Esophagus (tissue), 2 donors: ENCODE measurements around the gene RNF31. TPM values are rescaled to one million over a fixed set of nuclear protein-coding genes. Genes with fewer than 3 reads are reported as not detected.
A peak's percentile ranks its signal among the peaks of the same experiment; 100 is the strongest.

Experiments
- H3K27ac ChIP-seq, 2 donors: one replicate each; pipeline ENCODE4 v1.5.1; 2013; ENCODE audit warnings: low read depth in 2 of 2, mild to moderate bottlenecking in 2 of 2, inconsistent platforms in 1 of 2, low read length in 1 of 2, moderate library complexity in 1 of 2
- H3K27me3 ChIP-seq, 2 donors: one replicate each; pipeline ENCODE4 v1.6.1; 2013; ENCODE audit warnings: low read length in 2 of 2, control low read depth in 1 of 2, mild to moderate bottlenecking in 1 of 2; ENCODE audit not compliant: insufficient read depth in 2 of 2, control insufficient read depth in 1 of 2
- H3K36me3 ChIP-seq, 2 donors: one replicate each; pipeline ENCODE4 v1.6.1; 2013; ENCODE audit warnings: low read length in 1 of 2; ENCODE audit not compliant: control insufficient read depth in 2 of 2, insufficient read depth in 2 of 2
- H3K4me1 ChIP-seq, 2 donors: one replicate each; pipeline ENCODE4 v1.6.1; 2013; ENCODE audit warnings: low read length in 1 of 2; ENCODE audit not compliant: control insufficient read depth in 2 of 2, insufficient read depth in 2 of 2
- H3K4me3 ChIP-seq, 2 donors: one replicate each; pipeline ENCODE4 v1.5.1; 2013; ENCODE audit warnings: low read length in 2 of 2, mild to moderate bottlenecking in 2 of 2, low read depth in 1 of 2, moderate library complexity in 1 of 2
- H3K9me3 ChIP-seq, 2 donors: one replicate each; pipeline ENCODE4 v1.6.1; 2013; ENCODE audit warnings: mild to moderate bottlenecking in 2 of 2, low read depth in 1 of 2, low read length in 1 of 2, moderate library complexity in 1 of 2; ENCODE audit not compliant: control insufficient read depth in 2 of 2, insufficient read depth in 1 of 2
- WGBS, 2 donors: extraction: QIAGEN DNeasy Blood & Tissue Kit; methylation state at CpG; one replicate each; pipeline ENCODE4 v1.1.7; 2013; 5-methylcytosine and 5-hydroxymethylcytosine counted together
- polyA plus RNA-seq, 2 donors: library from polyadenylated mRNA; stranded (reverse); fragments of 200-250 nt; gene quantifications; one replicate each; pipeline ENCODE4 v1.2.3, GENCODE V29; 2013
- donor health status: healthy with polysubstance abuse.
- donor health status: Bipolar disorder and iron deficiency.

Gene RNF31
- polyA plus RNA-seq, 2 donors, result 27.4 to 70.6 TPM

GRCh38 chr14:24155100-24155499, 7.8 kb downstream of the RNF31 start:
- Histone ChIP-seq H3K4me3 (no peak overlapping the region), H3K4me1 (peaks cover 0 to 6% of the 10 kb centered on the region in 2 donors), H3K27ac (no peak overlapping the region), H3K9me3 (no peaks in the 10 kb centered on the region), H3K36me3 (peaks cover 22 to 47% of the 10 kb centered on the region in 2 donors), H3K27me3 (no peaks in the 10 kb centered on the region)
- 95 to 96% methylated on average over 10 of the region's 10 CpGs for WGBS, 2 donors

GRCh38 chr14:24156840-24157239, 9.5 kb downstream of the RNF31 start:
- WGBS, 2 donors, result 81 to 96% methylated on average over 1 of the region's 1 CpG
- peak overlapping the region in 1 of 2 donors; percentile 43 for H3K27ac ChIP-seq
- H3K4me3 ChIP-seq, result no peak overlapping the region
- H3K36me3 ChIP-seq, result peaks cover 17 to 33% of the 10 kb centered on the region in 2 donors
- H3K4me1 ChIP-seq, result peaks cover 0 to 6% of the 10 kb centered on the region in 2 donors
- no peaks in the 10 kb centered on the region for H3K9me3 ChIP-seq
- no peaks in the 10 kb centered on the region for H3K27me3 ChIP-seq

GRCh38 chr14:24157331-24157730, 10.0 kb downstream of the RNF31 start:
- Histone ChIP-seq H3K4me3 (no peak overlapping the region), H3K9me3 (no peaks in the 10 kb centered on the region), H3K4me1 (peaks cover 0 to 11% of the 10 kb centered on the region in 2 donors), H3K27me3 (no peaks in the 10 kb centered on the region), H3K27ac (peak overlapping the region in 1 of 2 donors; percentile 43), H3K36me3 (peaks cover 17 to 32% of the 10 kb centered on the region in 2 donors)
- 63 to 72% methylated on average over 12 of the region's 12 CpGs for WGBS, 2 donors

- Histone ChIP-seq H3K4me3 (no peak overlapping the region), H3K27me3 (no peaks in the 10 kb centered on the region), H3K9me3 (no peaks in the 10 kb centered on the region), H3K27ac (peak overlapping the region in 1 of 2 donors; percentile 80), H3K4me1 (peaks cover 3 to 15% of the 10 kb centered on the region in 2 donors), H3K36me3 (peaks cover 34 to 50% of the 10 kb centered on the region in 2 donors)
- WGBS, 2 donors, result 85 to 90% methylated on average over 11 of the region's 11 CpGs
Observed at GRCh38 chr14:24159777-24160498, 12.6 kb downstream of the RNF31 start.

GRCh38 chr14:24160499-24160849, 13.2 kb downstream of the RNF31 start:
- WGBS, 2 donors, result 90 to 91% methylated on average over 4 of the region's 4 CpGs
- peaks cover 35 to 49% of the 10 kb centered on the region in 2 donors for H3K36me3 ChIP-seq
- peak overlapping the region; percentile 65 to 80 for H3K27ac ChIP-seq
- peaks cover 3 to 16% of the 10 kb centered on the region in 2 donors for H3K4me1 ChIP-seq
- no peaks in the 10 kb centered on the region for H3K27me3 ChIP-seq
- no peaks in the 10 kb centered on the region for H3K9me3 ChIP-seq
- no peak overlapping the region for H3K4me3 ChIP-seq

- H3K4me1 ChIP-seq, result peaks cover 6 to 16% of the 10 kb centered on the region in 2 donors
- H3K27ac ChIP-seq, result peak within 1 kb of the TSS; percentile 81 to 97
- H3K4me3 ChIP-seq, result peak within 1 kb of the TSS; percentile 62
- H3K27me3 ChIP-seq, result no peaks in the 10 kb centered on the region
- WGBS, 2 donors, result 0% methylated on average over 12 of the region's 12 CpGs
- no peaks in the 10 kb centered on the region for H3K9me3 ChIP-seq
- H3K36me3 ChIP-seq, result peaks cover 32 to 48% of the 10 kb centered on the region in 2 donors
Observed at GRCh38 chr14:24160850-24161804, 13.8 kb downstream of the RNF31 start, which contains the start of gene IRF9. Gene IRF9, plus strand, starts transcription at chr14:24161265. Its CDS starts 880 bp downstream, at chr14:24162145.

GRCh38 chr14:24162093-24162492, 14.8 kb downstream of the RNF31 start:
- Histone ChIP-seq H3K36me3 (peaks cover 38 to 48% of the 10 kb centered on the region in 2 donors), H3K4me3 (peak overlapping the region; percentile 62), H3K27ac (peak overlapping the region; percentile 69 to 81), H3K4me1 (peaks cover 6 to 13% of the 10 kb centered on the region in 2 donors), H3K9me3 (no peaks in the 10 kb centered on the region), H3K27me3 (no peaks in the 10 kb centered on the region)
- 18 to 27% methylated on average over 8 of the region's 8 CpGs for WGBS, 2 donors

GRCh38 chr14:24164518-24164991, 17.3 kb downstream of the RNF31 start:
- Histone ChIP-seq H3K27ac (peak overlapping the region in 1 of 2 donors; percentile 47), H3K9me3 (no peaks in the 10 kb centered on the region), H3K4me3 (no peak overlapping the region), H3K36me3 (peaks cover 28 to 40% of the 10 kb centered on the region in 2 donors), H3K27me3 (no peaks in the 10 kb centered on the region), H3K4me1 (peaks cover 6 to 10% of the 10 kb centered on the region in 2 donors)
- WGBS, 2 donors, result 60 to 68% methylated on average over 14 of the region's 14 CpGs

- Histone ChIP-seq H3K27me3 (no peaks in the 10 kb centered on the region), H3K27ac (no peak overlapping the region), H3K4me3 (no peak overlapping the region), H3K36me3 (peaks cover 27 to 37% of the 10 kb centered on the region in 2 donors), H3K9me3 (no peaks in the 10 kb centered on the region), H3K4me1 (peaks cover 6 to 10% of the 10 kb centered on the region in 2 donors)
- WGBS, 2 donors, result 91 to 95% methylated on average over 5 of the region's 5 CpGs
Observed at GRCh38 chr14:24165785-24166184, 18.5 kb downstream of the RNF31 start.
